ENCODE results near the gene NOP10.

DNA sequence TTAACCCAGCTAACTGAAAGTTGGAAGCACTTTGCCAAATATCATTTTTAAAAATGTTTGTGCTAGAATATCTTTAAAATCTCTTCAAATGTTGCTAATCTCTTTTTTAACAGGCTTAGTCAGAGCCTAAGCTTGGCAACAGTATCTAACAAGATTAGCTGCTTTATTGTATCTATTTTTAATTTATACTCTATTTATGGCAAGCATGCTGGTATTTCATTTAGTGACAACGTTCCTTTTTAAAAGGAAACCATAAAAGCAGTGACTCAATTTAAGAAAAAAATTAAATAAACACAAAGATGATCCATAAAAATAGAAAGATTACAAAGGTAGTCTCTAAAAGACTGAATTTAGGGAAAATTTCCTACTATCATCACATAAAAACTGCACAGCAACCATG lies 45.9 kb downstream of the NOP10 start:
- TF ChIP-seq, protein P1, sequence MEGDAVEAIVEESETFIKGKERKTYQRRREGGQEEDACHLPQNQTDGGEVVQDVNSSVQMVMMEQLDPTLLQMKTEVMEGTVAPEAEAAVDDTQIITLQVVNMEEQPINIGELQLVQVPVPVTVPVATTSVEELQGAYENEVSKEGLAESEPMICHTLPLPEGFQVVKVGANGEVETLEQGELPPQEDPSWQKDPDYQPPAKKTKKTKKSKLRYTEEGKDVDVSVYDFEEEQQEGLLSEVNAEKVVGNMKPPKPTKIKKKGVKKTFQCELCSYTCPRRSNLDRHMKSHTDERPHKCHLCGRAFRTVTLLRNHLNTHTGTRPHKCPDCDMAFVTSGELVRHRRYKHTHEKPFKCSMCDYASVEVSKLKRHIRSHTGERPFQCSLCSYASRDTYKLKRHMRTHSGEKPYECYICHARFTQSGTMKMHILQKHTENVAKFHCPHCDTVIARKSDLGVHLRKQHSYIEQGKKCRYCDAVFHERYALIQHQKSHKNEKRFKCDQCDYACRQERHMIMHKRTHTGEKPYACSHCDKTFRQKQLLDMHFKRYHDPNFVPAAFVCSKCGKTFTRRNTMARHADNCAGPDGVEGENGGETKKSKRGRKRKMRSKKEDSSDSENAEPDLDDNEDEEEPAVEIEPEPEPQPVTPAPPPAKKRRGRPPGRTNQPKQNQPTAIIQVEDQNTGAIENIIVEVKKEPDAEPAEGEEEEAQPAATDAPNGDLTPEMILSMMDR (conservative IDR thresholded peaks at IDR 0.05 in 1 of 2, IDR thresholded peaks at IDR 0.05 in 1 of 2; ENCODE audit: extremely low read depth in 1 of 2, insufficient read depth in 1 of 2, low read depth in 1 of 2, low read length in 2 of 2), result no peak
- TF ChIP-seq EZH2 (IDR thresholded peaks at IDR 0.05; ENCODE audit: borderline replicate concordance, low read length), result no peak

All from mammary epithelial cell (primary cell).